ENCODE results near the gene SEMA5B. TPM values are rescaled to one million over a fixed set of nuclear protein-coding genes. Genes with fewer than 3 reads are reported as not detected.

SEMA5B gene
- total RNA-seq, 1 donor from 2014 or later = 61.1 TPM

- H3K27me3 Mint-ChIP-seq (ENCODE audit: unreplicated experiment) = peaks cover 9% of the 10 kb centered on the region
- peaks cover 3% of the 10 kb centered on the region for H3K9me3 Mint-ChIP-seq (ENCODE audit: unreplicated experiment)
- no peaks in the 10 kb centered on the region for H3K36me3 Mint-ChIP-seq (ENCODE audit: unreplicated experiment)
- peak overlapping the region; percentile 45 for H3K27ac Mint-ChIP-seq (ENCODE audit: unreplicated experiment)
- peaks cover 20% of the 10 kb centered on the region for H3K4me1 Mint-ChIP-seq (ENCODE audit: low read depth, unreplicated experiment)
- H3K4me3 Mint-ChIP-seq (ENCODE audit: unreplicated experiment) = no peak overlapping the region
- DNase-seq = no peak
- no peak for TF ChIP-seq CTCF (IDR thresholded peaks at IDR 0.05; ENCODE audit: partially characterized antibody, unreplicated experiment)
These were observed 97.2 kb downstream of the SEMA5B start for GRCh38 chr3:122930063-122930997.

GRCh38 chr3:122929188-122930062 is 98.1 kb downstream of the SEMA5B start:
- no peak for DNase-seq
- Mint-ChIP-seq H3K27ac (ENCODE audit: unreplicated experiment) (peak overlapping the region; percentile 45), H3K9me3 (ENCODE audit: unreplicated experiment) (peaks cover 3% of the 10 kb centered on the region)

GRCh38 chr3:122928396-122929187 is 99.0 kb downstream of the SEMA5B start:
- Mint-ChIP-seq H3K9me3 (ENCODE audit: unreplicated experiment) (peaks cover 3% of the 10 kb centered on the region), H3K27ac (ENCODE audit: unreplicated experiment) (no peak overlapping the region), H3K36me3 (ENCODE audit: unreplicated experiment) (no peaks in the 10 kb centered on the region), H3K4me3 (ENCODE audit: unreplicated experiment) (no peak overlapping the region), H3K4me1 (ENCODE audit: low read depth, unreplicated experiment) (peaks cover 20% of the 10 kb centered on the region), H3K27me3 (ENCODE audit: unreplicated experiment) (peaks cover 9% of the 10 kb centered on the region)
- no peak for TF ChIP-seq CTCF (IDR thresholded peaks at IDR 0.05; ENCODE audit: partially characterized antibody, unreplicated experiment)
- DNase-seq = no peak

More at GRCh38 chr3:122929188-122930062, 98.1 kb downstream of the SEMA5B start:
- peaks cover 9% of the 10 kb centered on the region for H3K27me3 Mint-ChIP-seq (ENCODE audit: unreplicated experiment)
- H3K4me3 Mint-ChIP-seq (ENCODE audit: unreplicated experiment) = no peak overlapping the region
- peaks cover 20% of the 10 kb centered on the region for H3K4me1 Mint-ChIP-seq (ENCODE audit: low read depth, unreplicated experiment)
- no peaks in the 10 kb centered on the region for H3K36me3 Mint-ChIP-seq (ENCODE audit: unreplicated experiment)
- no peak for TF ChIP-seq CTCF (IDR thresholded peaks at IDR 0.05; ENCODE audit: partially characterized antibody, unreplicated experiment)

GRCh38 chr3:122927726-122928125 is 99.8 kb downstream of the SEMA5B start:
- Mint-ChIP-seq H3K27me3 (ENCODE audit: unreplicated experiment) (peaks cover 9% of the 10 kb centered on the region), H3K36me3 (ENCODE audit: unreplicated experiment) (no peaks in the 10 kb centered on the region), H3K4me3 (ENCODE audit: unreplicated experiment) (no peak overlapping the region), H3K27ac (ENCODE audit: unreplicated experiment) (peak overlapping the region; percentile 48), H3K9me3 (ENCODE audit: unreplicated experiment) (peaks cover 3% of the 10 kb centered on the region), H3K4me1 (ENCODE audit: low read depth, unreplicated experiment) (peaks cover 20% of the 10 kb centered on the region)
- TF ChIP-seq CTCF (IDR thresholded peaks at IDR 0.05; ENCODE audit: partially characterized antibody, unreplicated experiment) = no peak
- no peak for DNase-seq

Measured in glutamatergic neuron (in vitro differentiated cells).